ENCODE measurements around the gene CEACAM7.
"Not testable (repeated sequence)": the region's sequence is repeated elsewhere in the genome, so short reads cannot be mapped to it uniquely, and the experiment has no call there.

The CEACAM7 gene

GRCh38 chr19:41699968-41700323 lies 11.9 kb upstream of the CEACAM7 start:
- no peak for DNase-seq

GRCh38 chr19:41699231-41699967 lies 11.3 kb upstream of the CEACAM7 start:
- DNase-seq, result no peak

DNA sequence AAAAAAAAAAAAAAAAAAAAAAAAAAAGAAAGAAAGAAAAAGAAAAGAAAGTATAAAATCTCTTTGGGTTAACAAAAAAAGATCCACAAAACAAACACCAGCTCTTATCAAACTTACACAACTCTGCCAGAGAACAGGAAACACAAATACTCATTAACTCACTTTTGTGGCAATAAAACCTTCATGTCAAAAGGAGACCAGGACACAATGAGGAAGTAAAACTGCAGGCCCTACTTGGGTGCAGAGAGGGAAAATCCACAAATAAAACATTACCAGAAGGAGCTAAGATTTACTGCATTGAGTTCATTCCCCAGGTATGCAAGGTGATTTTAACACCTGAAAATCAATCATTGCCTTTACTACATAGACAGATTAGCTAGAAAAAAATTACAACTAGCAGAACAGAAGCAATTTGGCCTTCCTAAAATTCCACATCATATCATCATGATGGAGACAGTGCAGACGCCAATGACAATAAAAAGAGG lies 10.7 kb upstream of the CEACAM7 start:
- DNase-seq, result no peak

DNA sequence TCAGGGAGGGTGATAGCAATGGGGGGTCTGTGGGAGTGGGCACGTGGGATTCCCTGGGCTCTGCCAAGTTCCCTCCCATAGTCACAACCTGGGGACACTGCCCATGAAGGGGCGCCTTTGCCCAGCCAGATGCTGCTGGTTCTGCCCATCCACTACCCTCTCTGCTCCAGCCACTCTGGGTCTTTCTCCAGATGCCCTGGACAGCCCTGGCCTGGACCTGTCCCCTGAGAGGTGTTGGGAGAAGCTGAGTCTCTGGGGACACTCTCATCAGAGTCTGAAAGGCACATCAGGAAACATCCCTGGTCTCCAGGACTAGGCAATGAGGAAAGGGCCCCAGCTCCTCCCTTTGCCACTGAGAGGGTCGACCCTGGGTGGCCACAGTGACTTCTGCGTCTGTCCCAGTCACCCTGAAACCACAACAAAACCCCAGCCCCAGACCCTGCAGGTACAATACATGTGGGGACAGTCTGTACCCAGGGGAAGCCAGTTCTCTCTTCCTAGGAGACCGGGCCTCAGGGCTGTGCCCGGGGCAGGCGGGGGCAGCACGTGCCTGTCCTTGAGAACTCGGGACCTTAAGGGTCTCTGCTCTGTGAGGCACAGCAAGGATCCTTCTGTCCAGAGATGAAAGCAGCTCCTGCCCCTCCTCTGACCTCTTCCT lies 9.3 kb upstream of the CEACAM7 start:
- no peak for DNase-seq

DNA sequence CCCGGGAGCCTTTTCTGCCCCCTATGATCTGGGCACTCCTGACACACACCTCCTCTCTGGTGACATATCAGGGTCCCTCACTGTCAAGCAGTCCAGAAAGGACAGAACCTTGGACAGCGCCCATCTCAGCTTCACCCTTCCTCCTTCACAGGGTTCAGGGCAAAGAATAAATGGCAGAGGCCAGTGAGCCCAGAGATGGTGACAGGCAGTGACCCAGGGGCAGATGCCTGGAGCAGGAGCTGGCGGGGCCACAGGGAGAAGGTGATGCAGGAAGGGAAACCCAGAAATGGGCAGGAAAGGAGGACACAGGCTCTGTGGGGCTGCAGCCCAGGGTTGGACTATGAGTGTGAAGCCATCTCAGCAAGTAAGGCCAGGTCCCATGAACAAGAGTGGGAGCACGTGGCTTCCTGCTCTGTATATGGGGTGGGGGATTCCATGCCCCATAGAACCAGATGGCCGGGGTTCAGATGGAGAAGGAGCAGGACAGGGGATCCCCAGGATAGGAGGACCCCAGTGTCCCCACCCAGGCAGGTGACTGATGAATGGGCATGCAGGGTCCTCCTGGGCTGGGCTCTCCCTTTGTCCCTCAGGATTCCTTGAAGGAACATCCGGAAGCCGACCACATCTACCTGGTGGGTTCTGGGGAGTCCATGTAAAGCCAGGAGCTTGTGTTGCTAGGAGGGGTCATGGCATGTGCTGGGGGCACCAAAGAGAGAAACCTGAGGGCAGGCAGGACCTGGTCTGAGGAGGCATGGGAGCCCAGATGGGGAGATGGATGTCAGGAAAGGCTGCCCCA lies 8.5 kb upstream of the CEACAM7 start:
- DNase-seq, result no peak

GRCh38 chr19:41695745-41696144 lies 7.7 kb upstream of the CEACAM7 start:
- no peak for DNase-seq

DNA sequence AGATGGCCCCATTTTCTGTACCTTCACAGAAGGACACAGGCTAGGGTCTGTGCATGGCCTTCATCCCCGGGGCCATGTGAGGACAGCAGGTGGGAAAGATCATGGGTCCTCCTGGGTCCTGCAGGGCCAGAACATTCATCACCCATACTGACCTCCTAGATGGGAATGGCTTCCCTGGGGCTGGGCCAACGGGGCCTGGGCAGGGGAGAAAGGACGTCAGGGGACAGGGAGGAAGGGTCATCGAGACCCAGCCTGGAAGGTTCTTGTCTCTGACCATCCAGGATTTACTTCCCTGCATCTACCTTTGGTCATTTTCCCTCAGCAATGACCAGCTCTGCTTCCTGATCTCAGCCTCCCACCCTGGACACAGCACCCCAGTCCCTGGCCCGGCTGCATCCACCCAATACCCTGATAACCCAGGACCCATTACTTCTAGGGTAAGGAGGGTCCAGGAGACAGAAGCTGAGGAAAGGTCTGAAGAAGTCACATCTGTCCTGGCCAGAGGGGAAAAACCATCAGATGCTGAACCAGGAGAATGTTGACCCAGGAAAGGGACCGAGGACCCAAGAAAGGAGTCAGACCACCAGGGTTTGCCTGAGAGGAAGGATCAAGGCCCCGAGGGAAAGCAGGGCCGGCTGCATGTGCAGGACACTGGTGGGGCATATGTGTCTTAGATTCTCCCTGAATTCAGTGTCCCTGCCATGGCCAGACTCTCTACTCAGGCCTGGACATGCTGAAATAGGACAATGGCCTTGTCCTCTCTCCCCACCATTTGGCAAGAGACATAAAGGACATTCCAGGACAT lies 7.0 kb upstream of the CEACAM7 start:
- DNase-seq, result no peak

DNA sequence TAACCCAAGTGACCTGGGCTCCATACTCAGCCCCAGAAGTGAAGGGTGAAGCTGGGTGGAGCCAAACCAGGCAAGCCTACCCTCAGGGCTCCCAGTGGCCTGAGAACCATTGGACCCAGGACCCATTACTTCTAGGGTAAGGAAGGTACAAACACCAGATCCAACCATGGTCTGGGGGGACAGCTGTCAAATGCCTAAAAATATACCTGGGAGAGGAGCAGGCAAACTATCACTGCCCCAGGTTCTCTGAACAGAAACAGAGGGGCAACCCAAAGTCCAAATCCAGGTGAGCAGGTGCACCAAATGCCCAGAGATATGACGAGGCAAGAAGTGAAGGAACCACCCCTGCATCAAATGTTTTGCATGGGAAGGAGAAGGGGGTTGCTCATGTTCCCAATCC lies 6.1 kb upstream of the CEACAM7 start:
- no peak for DNase-seq

GRCh38 chr19:41691268-41691970 lies 3.3 kb upstream of the CEACAM7 start:
- no peak for DNase-seq

DNA sequence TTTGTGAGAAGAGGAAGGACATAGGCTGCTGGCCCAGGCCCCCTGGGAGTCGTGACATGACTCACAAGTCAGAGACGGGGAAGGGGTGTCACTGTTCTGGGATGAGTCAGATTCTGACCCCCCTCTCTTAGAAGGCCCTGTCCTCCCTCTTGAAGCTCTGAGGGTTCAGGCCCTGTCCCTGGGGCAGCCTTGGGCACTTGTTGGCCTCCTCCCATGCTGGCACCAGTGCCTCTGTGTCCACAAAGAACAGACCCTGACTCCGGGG lies 2.7 kb upstream of the CEACAM7 start:
- DNase-seq, result no peak

- no peak for DNase-seq
These were observed 2.1 kb upstream of the CEACAM7 start for GRCh38 chr19:41689993-41690800.

DNA sequence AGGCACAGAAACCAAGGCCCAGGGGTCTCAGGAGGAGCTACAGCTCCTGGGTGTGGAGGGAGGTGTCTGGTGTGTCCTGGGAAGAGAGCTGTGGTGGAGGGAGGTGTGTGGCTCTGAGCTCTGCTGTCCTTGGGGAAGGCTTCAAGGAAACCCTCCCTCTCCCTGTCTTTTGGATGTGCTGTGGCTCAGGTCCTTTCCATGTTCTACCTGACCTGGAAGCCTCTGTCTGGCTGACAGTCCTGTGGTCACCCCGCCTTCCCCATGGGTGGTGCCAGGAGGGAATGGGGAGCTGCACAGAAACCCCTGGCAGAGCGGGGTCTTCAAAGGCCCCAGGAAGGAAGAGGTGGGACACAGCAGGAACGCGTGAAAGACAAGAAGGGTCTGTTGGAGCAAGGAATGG lies 617 bp upstream of the CEACAM7 start:
- DNase-seq, result no peak

- DNase-seq, result no peak
These were observed 651 bp downstream of the CEACAM7 start for GRCh38 chr19:41687419-41687818.

GRCh38 chr19:41682437-41682836 lies 5.6 kb downstream of the CEACAM7 start:
- no peak for DNase-seq

DNA sequence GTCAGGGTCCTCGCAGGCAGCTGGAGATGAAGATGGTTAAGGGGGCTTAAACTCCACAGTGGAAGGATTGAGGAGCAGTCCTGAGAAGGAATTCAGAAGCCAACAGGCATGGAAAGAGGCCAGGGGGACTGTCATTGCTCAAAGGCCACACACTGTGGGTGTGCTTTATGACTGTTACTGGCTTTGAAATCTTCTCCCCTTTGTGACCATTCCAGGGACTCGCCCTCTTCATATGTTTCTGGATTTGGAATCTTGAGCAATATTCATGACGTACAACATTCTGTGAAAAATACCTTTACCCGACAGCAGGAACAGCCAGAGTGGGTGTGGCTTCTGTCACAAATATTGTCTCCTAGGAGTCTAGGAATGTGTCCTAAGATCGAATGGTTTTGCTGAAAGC lies 16.6 kb downstream of the CEACAM7 start:
- DNase-seq, result no peak

DNA sequence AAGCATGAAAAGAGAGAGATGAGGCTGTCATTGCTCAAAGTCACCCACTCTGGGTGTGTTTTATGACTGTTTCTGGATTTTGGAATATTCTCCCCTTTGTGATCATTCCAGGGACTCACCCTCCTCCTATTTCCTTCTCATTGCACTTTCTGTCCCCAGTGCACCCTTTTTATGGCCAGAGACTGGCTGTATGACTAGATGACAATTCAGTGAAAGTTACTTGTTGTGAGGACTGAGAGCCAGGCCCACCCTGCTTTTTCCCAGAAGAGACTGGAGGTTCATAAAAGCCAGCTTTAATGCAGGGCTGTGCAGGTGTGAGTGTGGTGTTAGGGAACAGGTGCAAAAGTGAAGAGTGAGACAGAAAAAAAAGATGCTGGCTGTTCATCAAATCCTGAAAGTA lies 17.3 kb downstream of the CEACAM7 start:
- DNase-seq, result no peak

GRCh38 chr19:41668315-41668714 lies 19.8 kb downstream of the CEACAM7 start:
- DNase-seq, result no peak

DNA sequence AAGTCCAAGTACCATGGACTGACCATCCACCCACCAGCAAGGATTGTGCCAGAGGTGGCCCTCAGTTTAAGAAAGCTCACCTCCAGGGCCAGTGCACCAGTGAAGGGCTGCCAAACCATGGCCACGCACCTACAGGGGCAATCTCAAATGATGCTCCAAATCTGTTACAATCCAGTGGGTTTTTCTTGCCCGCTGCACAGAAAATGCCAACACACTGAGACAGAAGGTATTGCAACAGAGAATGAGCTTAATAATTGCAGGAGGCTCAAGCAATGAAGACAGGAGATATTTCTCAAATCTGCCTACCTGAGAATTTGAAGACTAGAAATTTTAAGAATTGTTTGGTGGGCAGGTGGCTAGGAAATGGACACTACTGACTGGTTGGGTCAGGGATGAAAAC lies 22.0 kb downstream of the CEACAM7 start:
- no peak for DNase-seq

DNA sequence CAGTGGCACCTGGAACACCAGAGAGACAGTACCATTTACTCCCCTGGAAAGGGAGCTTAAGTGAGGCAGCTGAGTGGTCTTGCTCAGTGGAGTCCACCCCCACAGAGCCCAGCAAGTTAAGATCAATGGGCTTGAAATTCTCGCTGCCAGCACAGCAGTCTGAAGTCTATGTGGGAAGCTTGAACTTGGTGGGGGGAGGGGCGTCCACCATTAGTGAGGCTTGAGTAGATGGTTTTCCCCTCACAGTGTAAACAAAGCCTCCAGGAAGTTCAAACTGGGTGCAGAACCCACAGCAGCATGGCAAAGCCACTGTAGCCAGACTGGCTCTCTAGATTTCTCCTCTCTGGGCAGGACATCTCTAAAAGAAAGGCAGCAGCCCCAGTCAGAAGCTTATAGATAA lies 30.9 kb downstream of the CEACAM7 start:
- DNase-seq, result no peak

- not testable (repeated sequence) for DNase-seq
These were observed 31.3 kb downstream of the CEACAM7 start for GRCh38 chr19:41656756-41657155.

- no peak for DNase-seq
These were observed 35.8 kb downstream of the CEACAM7 start for GRCh38 chr19:41652250-41652649.

GRCh38 chr19:41649827-41650226 lies 38.2 kb downstream of the CEACAM7 start:
- DNase-seq, result no peak

All from NCI-H226 (cell line).